Measurements from ENCODE around the gene NMUR1. TPM values are rescaled to one million over a fixed set of nuclear protein-coding genes. Genes with fewer than 3 reads are reported as not detected.

Gene NMUR1
- polyA plus RNA-seq, 1 donor (not counting 4 experiments of a cell fraction or from before 2014, with no cell fraction given), result not detected

- no peaks in the 10 kb centered on the region for H4K20me1 ChIP-seq (ENCODE audit: control insufficient read depth, extremely low read depth, insufficient read depth, low read length)
- TF ChIP-seq, protein P1, sequence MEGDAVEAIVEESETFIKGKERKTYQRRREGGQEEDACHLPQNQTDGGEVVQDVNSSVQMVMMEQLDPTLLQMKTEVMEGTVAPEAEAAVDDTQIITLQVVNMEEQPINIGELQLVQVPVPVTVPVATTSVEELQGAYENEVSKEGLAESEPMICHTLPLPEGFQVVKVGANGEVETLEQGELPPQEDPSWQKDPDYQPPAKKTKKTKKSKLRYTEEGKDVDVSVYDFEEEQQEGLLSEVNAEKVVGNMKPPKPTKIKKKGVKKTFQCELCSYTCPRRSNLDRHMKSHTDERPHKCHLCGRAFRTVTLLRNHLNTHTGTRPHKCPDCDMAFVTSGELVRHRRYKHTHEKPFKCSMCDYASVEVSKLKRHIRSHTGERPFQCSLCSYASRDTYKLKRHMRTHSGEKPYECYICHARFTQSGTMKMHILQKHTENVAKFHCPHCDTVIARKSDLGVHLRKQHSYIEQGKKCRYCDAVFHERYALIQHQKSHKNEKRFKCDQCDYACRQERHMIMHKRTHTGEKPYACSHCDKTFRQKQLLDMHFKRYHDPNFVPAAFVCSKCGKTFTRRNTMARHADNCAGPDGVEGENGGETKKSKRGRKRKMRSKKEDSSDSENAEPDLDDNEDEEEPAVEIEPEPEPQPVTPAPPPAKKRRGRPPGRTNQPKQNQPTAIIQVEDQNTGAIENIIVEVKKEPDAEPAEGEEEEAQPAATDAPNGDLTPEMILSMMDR (optimal IDR thresholded peaks at IDR 0.05 in 1 of 3, IDR thresholded peaks at IDR 0.05 in 1 of 3, conservative IDR thresholded peaks at IDR 0.05 in 1 of 3; ENCODE audit: extremely low read depth in 1 of 3, insufficient read depth in 2 of 3, low read length in 3 of 3), result no peak
- no peak for TF ChIP-seq EZH2 (IDR thresholded peaks at IDR 0.05; ENCODE audit: low read length)
- no peak overlapping the region for H3K4me3 ChIP-seq (ENCODE audit: control insufficient read depth in 2 of 3, extremely low read depth in 1 of 3, insufficient read depth in 2 of 3, low read depth in 1 of 3, low read length in 3 of 3)
- no peaks in the 10 kb centered on the region for H3K9me1 ChIP-seq (ENCODE audit: control insufficient read depth, extremely low read depth, insufficient read depth, low read length)
- H3K9ac ChIP-seq (ENCODE audit: control insufficient read depth, extremely low read depth, insufficient read depth, low read length), result no peak overlapping the region
- H3K4me1 ChIP-seq (ENCODE audit: control insufficient read depth, extremely low read depth, insufficient read depth, low read length), result peaks cover 10% of the 10 kb centered on the region
- H3K4me2 ChIP-seq (ENCODE audit: control insufficient read depth, extremely low read depth, insufficient read depth, low read depth, low read length), result no peak overlapping the region
- no peak overlapping the region for H2AFZ ChIP-seq (ENCODE audit: control insufficient read depth, low read length)
- no peak for DNase-seq (ENCODE audit: low read depth, low spot score)
- H3K79me2 ChIP-seq (ENCODE audit: control insufficient read depth, insufficient read depth, low read length), result no peaks in the 10 kb centered on the region
- no peaks in the 10 kb centered on the region for H3K9me3 ChIP-seq (ENCODE audit: control insufficient read depth, low read depth, low read length)
- FAIRE-seq, result no peak
- dilution Hi-C loops (cut with MboI; ENCODE audit: extremely low pct_ligation_motif_present, low sequenced_read_pairs), result no loop called here
- no peaks in the 10 kb centered on the region for H3K36me3 ChIP-seq (ENCODE audit: control insufficient read depth in 2 of 2, extremely low read depth in 1 of 2, insufficient read depth in 2 of 2, low read length in 2 of 2)
- H3K27ac ChIP-seq (ENCODE audit: control insufficient read depth, insufficient read depth, low read length), result no peak overlapping the region
- H3K27me3 ChIP-seq (ENCODE audit: control insufficient read depth, extremely low read depth, insufficient read depth, low read length), result no peaks in the 10 kb centered on the region
These were observed 18.0 kb downstream of the NMUR1 start for GRCh38 chr2:231512222-231512621.

GRCh38 chr2:231503766-231504165 is 26.5 kb downstream of the NMUR1 start:
- Histone ChIP-seq H3K27ac (ENCODE audit: control insufficient read depth, insufficient read depth, low read length) (no peak overlapping the region), H3K4me2 (ENCODE audit: control insufficient read depth, extremely low read depth, insufficient read depth, low read depth, low read length) (no peak overlapping the region), H3K9me1 (ENCODE audit: control insufficient read depth, extremely low read depth, insufficient read depth, low read length) (no peaks in the 10 kb centered on the region), H3K79me2 (ENCODE audit: control insufficient read depth, insufficient read depth, low read length) (no peaks in the 10 kb centered on the region), H3K4me3 (ENCODE audit: control insufficient read depth in 2 of 3, extremely low read depth in 1 of 3, insufficient read depth in 2 of 3, low read depth in 1 of 3, low read length in 3 of 3) (no peak overlapping the region), H3K36me3 (ENCODE audit: control insufficient read depth in 2 of 2, extremely low read depth in 1 of 2, insufficient read depth in 2 of 2, low read length in 2 of 2) (no peaks in the 10 kb centered on the region), H4K20me1 (ENCODE audit: control insufficient read depth, extremely low read depth, insufficient read depth, low read length) (no peaks in the 10 kb centered on the region), H3K27me3 (ENCODE audit: control insufficient read depth, extremely low read depth, insufficient read depth, low read length) (no peaks in the 10 kb centered on the region), H3K4me1 (ENCODE audit: control insufficient read depth, extremely low read depth, insufficient read depth, low read length) (no peaks in the 10 kb centered on the region), H2AFZ (ENCODE audit: control insufficient read depth, low read length) (no peak overlapping the region), H3K9me3 (ENCODE audit: control insufficient read depth, low read depth, low read length) (no peaks in the 10 kb centered on the region), H3K9ac (ENCODE audit: control insufficient read depth, extremely low read depth, insufficient read depth, low read length) (no peak overlapping the region)
- TF ChIP-seq, protein P1 (optimal IDR thresholded peaks at IDR 0.05 in 1 of 3, IDR thresholded peaks at IDR 0.05 in 1 of 3, conservative IDR thresholded peaks at IDR 0.05 in 1 of 3; ENCODE audit: extremely low read depth in 1 of 3, insufficient read depth in 2 of 3, low read length in 3 of 3), result no peak
- TF ChIP-seq EZH2 (IDR thresholded peaks at IDR 0.05; ENCODE audit: low read length), result no peak
- dilution Hi-C loops (cut with MboI; ENCODE audit: extremely low pct_ligation_motif_present, low sequenced_read_pairs), result no loop called here
- DNase-seq (ENCODE audit: low read depth, low spot score) (no peak), FAIRE-seq (no peak)

All from keratinocyte (primary cell).